Activated naive CD8-positive, alpha-beta T cell treated with anti-CD3 and anti-CD28 coated beads, Interleukin-2, amount 50 U/mL, for 24 hours (primary cell): Measurements from ENCODE around the gene DHDH.

Experiments used
- ATAC-seq: fragments of 150-1000 bp; cut with Tn5 transposase; one replicate; pipeline ENCODE4 v1.10.0; 2021
- DNase-seq: peaks from one replicate; pipeline ENCODE4 v3.0.0; 2021
- H3K27ac Mint-ChIP-seq: one replicate; pipeline ENCODE4 v1.8.0; 2021; ENCODE audit warnings: mild to moderate bottlenecking, mixed read lengths
- H3K27me3 Mint-ChIP-seq: one replicate; pipeline ENCODE4 v1.8.0; 2021; ENCODE audit warnings: mixed read lengths
- H3K36me3 Mint-ChIP-seq: one replicate; pipeline ENCODE4 v1.8.0; 2021; ENCODE audit warnings: low read depth, mixed read lengths
- H3K4me1 Mint-ChIP-seq: one replicate; pipeline ENCODE4 v1.8.0; 2021; ENCODE audit warnings: mixed read lengths
- H3K4me3 Mint-ChIP-seq: one replicate; pipeline ENCODE4 v1.8.0; 2021; ENCODE audit warnings: mild to moderate bottlenecking, moderate library complexity, mixed read lengths
- H3K9me3 Mint-ChIP-seq: one replicate; pipeline ENCODE4 v1.8.0; 2021; ENCODE audit warnings: mixed read lengths

The DHDH gene

DNA sequence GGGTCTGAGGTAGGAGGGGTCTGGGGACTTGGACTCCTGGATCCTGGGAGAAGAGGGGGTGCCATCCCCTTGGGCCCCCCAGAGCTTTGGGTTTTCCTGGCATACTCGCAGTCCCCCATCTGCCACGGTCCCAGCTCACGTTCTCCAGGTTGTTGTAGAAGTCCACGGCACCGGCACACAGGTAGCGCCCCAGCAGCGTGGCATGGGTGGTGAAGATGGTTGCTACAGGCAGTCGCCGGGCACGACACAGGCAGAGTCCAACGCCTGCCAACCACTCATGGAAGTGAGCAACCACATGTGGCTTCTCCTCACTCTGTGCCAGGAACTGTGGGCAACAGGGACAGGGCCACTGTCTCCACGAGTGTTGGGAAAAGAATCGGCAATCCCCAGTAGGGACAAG is 52.2 kb downstream of the DHDH start:
- DNase-seq = no peak
- peaks cover 40% of the 10 kb centered on the region for H3K36me3 Mint-ChIP-seq

GRCh38 chr19:48986211-48986610 is 52.7 kb downstream of the DHDH start:
- no peak overlapping the region for H3K4me3 Mint-ChIP-seq
- ATAC-seq = no peak
- peaks cover 30% of the 10 kb centered on the region for H3K4me1 Mint-ChIP-seq
- H3K36me3 Mint-ChIP-seq = peaks cover 41% of the 10 kb centered on the region
- DNase-seq = no peak
- no peaks in the 10 kb centered on the region for H3K27me3 Mint-ChIP-seq
- H3K9me3 Mint-ChIP-seq = no peaks in the 10 kb centered on the region
- H3K27ac Mint-ChIP-seq = no peak overlapping the region

More for the DNA sequence above, 52.2 kb downstream of the DHDH start:
- H3K27me3 Mint-ChIP-seq = no peaks in the 10 kb centered on the region
- H3K9me3 Mint-ChIP-seq = no peaks in the 10 kb centered on the region
- no peak overlapping the region for H3K4me3 Mint-ChIP-seq
- ATAC-seq = no peak
- H3K27ac Mint-ChIP-seq = no peak overlapping the region
- peaks cover 27% of the 10 kb centered on the region for H3K4me1 Mint-ChIP-seq

- Mint-ChIP-seq H3K36me3 (peaks cover 35% of the 10 kb centered on the region), H3K4me3 (peak overlapping the region; percentile 34), H3K4me1 (peaks cover 35% of the 10 kb centered on the region), H3K27me3 (no peaks in the 10 kb centered on the region), H3K9me3 (no peaks in the 10 kb centered on the region), H3K27ac (peak overlapping the region; percentile 91)
- peak; percentile 68 for ATAC-seq
- DNase-seq = no peak
Measured at GRCh38 chr19:48987323-48987722, 53.8 kb downstream of the DHDH start.

DNA sequence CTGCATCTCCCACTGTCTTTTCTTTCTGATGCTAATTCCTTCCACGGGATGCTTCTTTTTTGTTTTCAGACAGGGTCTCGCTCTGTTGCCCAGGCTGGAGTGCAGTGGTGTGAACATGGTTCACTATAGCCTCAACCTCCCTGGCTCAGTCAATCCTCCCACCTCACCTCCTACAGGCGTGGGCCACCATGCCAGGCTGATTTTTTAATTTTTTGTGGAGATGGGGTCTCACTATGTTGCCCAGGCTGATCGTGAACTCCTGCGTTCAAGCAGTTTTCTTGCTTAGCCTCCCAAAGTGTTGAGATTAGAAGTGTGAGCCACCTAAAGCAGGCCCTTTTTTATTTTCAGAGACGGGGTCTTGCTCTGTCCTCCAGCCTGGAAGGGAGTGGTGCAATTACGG is 54.8 kb downstream of the DHDH start:
- H3K4me1 Mint-ChIP-seq = peaks cover 37% of the 10 kb centered on the region
- H3K27ac Mint-ChIP-seq = peak overlapping the region; percentile 91
- no peaks in the 10 kb centered on the region for H3K9me3 Mint-ChIP-seq
- DNase-seq = no peak
- H3K4me3 Mint-ChIP-seq = no peak overlapping the region
- ATAC-seq = no peak
- H3K36me3 Mint-ChIP-seq = peaks cover 30% of the 10 kb centered on the region
- no peaks in the 10 kb centered on the region for H3K27me3 Mint-ChIP-seq

DNA sequence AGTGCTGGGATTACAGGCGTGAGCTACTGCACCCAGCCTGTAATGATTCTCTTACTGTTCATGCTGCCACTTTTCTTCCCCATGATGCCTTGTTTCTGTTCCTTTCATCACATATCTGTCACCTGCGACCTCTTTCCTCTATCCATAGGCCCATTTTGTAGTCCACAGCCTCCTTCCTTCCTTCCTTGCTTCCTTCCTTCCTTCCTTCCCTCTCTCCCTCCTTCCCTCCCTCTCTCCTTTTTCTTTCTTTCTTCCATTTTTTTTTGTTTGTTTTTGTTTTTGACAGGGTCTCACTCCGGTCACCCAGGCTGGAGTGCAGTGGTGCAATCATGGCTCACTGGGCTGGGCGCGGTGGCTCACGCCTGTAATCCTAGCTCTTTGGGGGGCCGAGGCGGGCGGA is 55.4 kb downstream of the DHDH start:
- Mint-ChIP-seq H3K36me3 (peaks cover 28% of the 10 kb centered on the region), H3K27me3 (no peaks in the 10 kb centered on the region), H3K9me3 (no peaks in the 10 kb centered on the region), H3K27ac (peak overlapping the region; percentile 77), H3K4me3 (no peak overlapping the region), H3K4me1 (peaks cover 39% of the 10 kb centered on the region)
- DNase-seq (no peak), ATAC-seq (no peak)

DNA sequence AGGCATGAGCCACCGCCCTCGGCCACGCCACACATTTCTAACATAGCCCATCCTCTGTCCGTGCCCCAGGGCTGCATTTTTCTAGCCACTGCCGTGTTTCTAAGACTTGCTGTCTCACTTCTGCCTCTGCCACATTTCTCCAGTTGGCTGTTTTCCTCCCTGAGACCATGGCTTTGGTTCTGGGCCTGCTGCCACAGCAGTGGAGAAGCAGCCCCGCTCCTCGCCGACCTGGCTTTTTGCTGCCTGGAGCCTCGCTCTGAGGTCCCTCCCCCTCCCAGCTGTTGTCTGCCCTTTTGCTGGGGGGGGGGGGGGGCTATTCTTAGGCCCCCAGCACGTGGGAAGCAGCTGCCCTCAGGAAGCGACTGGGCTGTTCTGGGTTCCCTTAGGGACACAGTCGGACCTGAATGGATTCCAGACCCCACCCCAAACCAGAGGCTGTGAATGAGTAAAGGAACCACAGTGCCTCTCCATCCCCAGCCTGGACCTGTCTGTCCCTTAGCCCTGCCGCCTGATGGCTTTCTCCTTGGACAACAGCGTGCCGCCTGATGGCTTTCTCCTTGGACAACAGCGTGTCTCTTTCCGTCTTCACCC is 56.3 kb downstream of the DHDH start:
- Mint-ChIP-seq H3K36me3 (peaks cover 32% of the 10 kb centered on the region), H3K27ac (no peak overlapping the region), H3K4me1 (peaks cover 47% of the 10 kb centered on the region), H3K4me3 (no peak overlapping the region), H3K27me3 (no peaks in the 10 kb centered on the region), H3K9me3 (no peaks in the 10 kb centered on the region)
- ATAC-seq = no peak
- no peak for DNase-seq

GRCh38 chr19:48990400-48990799 is 56.9 kb downstream of the DHDH start:
- no peak overlapping the region for H3K4me3 Mint-ChIP-seq
- peaks cover 30% of the 10 kb centered on the region for H3K36me3 Mint-ChIP-seq
- peaks cover 52% of the 10 kb centered on the region for H3K4me1 Mint-ChIP-seq
- no peaks in the 10 kb centered on the region for H3K9me3 Mint-ChIP-seq
- H3K27me3 Mint-ChIP-seq = no peaks in the 10 kb centered on the region
- DNase-seq (no peak), ATAC-seq (no peak)
- H3K27ac Mint-ChIP-seq = peak overlapping the region; percentile 23

GRCh38 chr19:48991011-48991609 is 57.6 kb downstream of the DHDH start:
- H3K9me3 Mint-ChIP-seq = no peaks in the 10 kb centered on the region
- peak overlapping the region; percentile 22 for H3K27ac Mint-ChIP-seq
- H3K36me3 Mint-ChIP-seq = peaks cover 30% of the 10 kb centered on the region
- no peak overlapping the region for H3K4me3 Mint-ChIP-seq
- no peak for ATAC-seq
- H3K4me1 Mint-ChIP-seq = peaks cover 55% of the 10 kb centered on the region
- DNase-seq = no peak
- H3K27me3 Mint-ChIP-seq = no peaks in the 10 kb centered on the region

GRCh38 chr19:48991873-48992580 is 58.5 kb downstream of the DHDH start:
- no peak for DNase-seq
- H3K4me1 Mint-ChIP-seq = peaks cover 52% of the 10 kb centered on the region

GRCh38 chr19:48992581-48993174 is 59.2 kb downstream of the DHDH start:
- ATAC-seq = no peak
- peaks cover 29% of the 10 kb centered on the region for H3K36me3 Mint-ChIP-seq

More at GRCh38 chr19:48991873-48992580, 58.5 kb downstream of the DHDH start:
- peak overlapping the region; percentile 91 for H3K27ac Mint-ChIP-seq
- H3K36me3 Mint-ChIP-seq = peaks cover 30% of the 10 kb centered on the region
- no peaks in the 10 kb centered on the region for H3K27me3 Mint-ChIP-seq
- H3K4me3 Mint-ChIP-seq = peak overlapping the region; percentile 98
- H3K9me3 Mint-ChIP-seq = no peaks in the 10 kb centered on the region
- no peak for ATAC-seq

GRCh38 chr19:48993175-48994034 is 59.9 kb downstream of the DHDH start, which contains the start of the genes GYS1 and RUVBL2:
Gene GYS1, minus strand, starts transcription at chr19:48993309. Its CDS starts 197 bp downstream, at chr19:48993112.
Gene RUVBL2, plus strand, starts transcription at chr19:48993887. Its CDS starts 25 bp downstream, at chr19:48993912.
- Mint-ChIP-seq H3K27me3 (no peaks in the 10 kb centered on the region), H3K36me3 (peaks cover 26% of the 10 kb centered on the region), H3K4me3 (peak within 1 kb of the TSS; percentile 98), H3K9me3 (no peaks in the 10 kb centered on the region), H3K4me1 (peaks cover 39% of the 10 kb centered on the region), H3K27ac (peak within 1 kb of the TSS; percentile 99)
- ATAC-seq (peak; percentile 95), DNase-seq (peak; percentile 99)

More at GRCh38 chr19:48992581-48993174, 59.2 kb downstream of the DHDH start:
- Mint-ChIP-seq H3K9me3 (no peaks in the 10 kb centered on the region), H3K4me3 (peak overlapping the region; percentile 98), H3K27me3 (no peaks in the 10 kb centered on the region), H3K4me1 (peaks cover 46% of the 10 kb centered on the region), H3K27ac (peak overlapping the region; percentile 91)
- no peak for DNase-seq

DNA sequence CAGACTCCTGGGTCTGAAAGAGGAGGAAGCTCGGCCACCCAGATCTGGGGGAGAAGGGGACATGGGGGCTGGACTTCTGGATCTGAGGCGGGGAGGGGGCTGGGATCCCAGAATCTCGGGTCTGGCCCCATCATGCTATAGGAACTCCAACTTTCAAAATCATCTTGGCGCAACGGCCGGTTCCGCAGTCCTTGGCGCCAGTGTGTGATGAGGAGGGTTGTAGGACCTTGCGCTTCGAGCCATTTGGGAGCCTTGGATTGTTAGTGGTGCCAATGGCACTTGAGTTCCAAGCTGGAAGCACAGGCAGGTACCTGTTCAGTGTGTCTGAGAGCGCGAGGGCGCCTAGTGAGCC is 60.5 kb downstream of the DHDH start:
- Mint-ChIP-seq H3K4me3 (peak overlapping the region; percentile 98), H3K36me3 (peaks cover 20% of the 10 kb centered on the region), H3K9me3 (no peaks in the 10 kb centered on the region), H3K4me1 (peaks cover 35% of the 10 kb centered on the region), H3K27ac (peak overlapping the region; percentile 99), H3K27me3 (no peaks in the 10 kb centered on the region)
- ATAC-seq = no peak
- DNase-seq = no peak
